Right lobe of liver (tissue), 4 donors: ENCODE data around the gene ADCYAP1.

Experiments
- CTCF ChIP-seq, 4 donors: fragments of 200-600 bp in 3 of 4; fragments of 450-650 bp in 1 of 4; IDR thresholded peaks; one replicate each; pipeline versions ENCODE4 v1.5.1 to v1.8.0; 2016 to 2022; ENCODE audit warnings: antibody characterized with exemption in 4 of 4, mild to moderate bottlenecking in 2 of 4
- POLR2A ChIP-seq: fragments of 450-650 bp; IDR thresholded peaks from one replicate; pipeline ENCODE4 v1.6.1; 2017; ENCODE audit warnings: antibody characterized with exemption, mild to moderate bottlenecking
- donor health status: DM: no; HTN: no; CAD: no.
- donor health status: DM: no; HTN: no; CAD: no.
- donor health status: DM: no; HTN: yes; CAD: no.

- TF ChIP-seq CTCF (IDR thresholded peaks at IDR 0.05) (no peak), POLR2A (no peak)
Measured at GRCh38 chr18:887716-888115, 17.0 kb upstream of the ADCYAP1 start.
